ENCODE data around the gene HTT.

DNA sequence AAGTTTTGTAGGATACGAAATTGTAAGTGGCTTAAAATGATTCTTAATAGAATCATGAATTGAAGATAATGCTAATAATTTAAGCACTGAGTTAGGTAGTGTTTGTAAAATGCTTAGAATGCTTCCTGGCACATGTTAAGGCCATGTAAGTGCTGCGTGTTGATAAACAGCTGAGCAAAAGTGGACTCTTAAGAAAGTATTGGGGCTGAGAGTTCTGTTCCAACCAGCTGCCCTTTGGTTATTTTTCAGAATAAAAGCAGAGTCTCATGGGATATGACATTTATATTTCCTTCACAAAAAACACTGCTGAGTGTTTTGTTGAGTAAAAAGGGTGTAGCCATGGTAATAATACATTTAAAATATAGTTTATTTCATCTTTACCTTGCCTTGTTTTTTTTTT lies 42.5 kb downstream of the HTT start:
- TF ChIP-seq POLR2A (IDR thresholded peaks at IDR 0.05) = no peak
- TF ChIP-seq, protein P1, sequence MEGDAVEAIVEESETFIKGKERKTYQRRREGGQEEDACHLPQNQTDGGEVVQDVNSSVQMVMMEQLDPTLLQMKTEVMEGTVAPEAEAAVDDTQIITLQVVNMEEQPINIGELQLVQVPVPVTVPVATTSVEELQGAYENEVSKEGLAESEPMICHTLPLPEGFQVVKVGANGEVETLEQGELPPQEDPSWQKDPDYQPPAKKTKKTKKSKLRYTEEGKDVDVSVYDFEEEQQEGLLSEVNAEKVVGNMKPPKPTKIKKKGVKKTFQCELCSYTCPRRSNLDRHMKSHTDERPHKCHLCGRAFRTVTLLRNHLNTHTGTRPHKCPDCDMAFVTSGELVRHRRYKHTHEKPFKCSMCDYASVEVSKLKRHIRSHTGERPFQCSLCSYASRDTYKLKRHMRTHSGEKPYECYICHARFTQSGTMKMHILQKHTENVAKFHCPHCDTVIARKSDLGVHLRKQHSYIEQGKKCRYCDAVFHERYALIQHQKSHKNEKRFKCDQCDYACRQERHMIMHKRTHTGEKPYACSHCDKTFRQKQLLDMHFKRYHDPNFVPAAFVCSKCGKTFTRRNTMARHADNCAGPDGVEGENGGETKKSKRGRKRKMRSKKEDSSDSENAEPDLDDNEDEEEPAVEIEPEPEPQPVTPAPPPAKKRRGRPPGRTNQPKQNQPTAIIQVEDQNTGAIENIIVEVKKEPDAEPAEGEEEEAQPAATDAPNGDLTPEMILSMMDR (IDR thresholded peaks at IDR 0.05) = no peak
- no peak for TF ChIP-seq EP300 (IDR thresholded peaks at IDR 0.05)
